Natural killer cell (primary cell): ENCODE data around the gene LMX1B. TPM values are rescaled to one million over a fixed set of nuclear protein-coding genes. Genes with fewer than 3 reads are reported as not detected.

Experiments used
- ATAC-seq, 3 donors: fragments of 150-1000 bp in 2 of 3; fragments of 200-7000 bp in 1 of 3; cut with Tn5 transposase; 1 replicate in 1 of 3; 2 replicates in 2 of 3; pipeline ENCODE4 v1.10.0; 2021; ENCODE audit warnings: mild to moderate bottlenecking in 2 of 3, moderate library complexity in 2 of 3
- DNase-seq, 2 donors: peaks; one replicate each; pipeline versions ENCODE4 v3.0.0 to v3.0.0-alpha.2; 2013 to 2021; ENCODE audit warnings: mixed read lengths in 1 of 2
- H3K27ac ChIP-seq: one replicate; pipeline ENCODE4 v1.5.1; 2013; ENCODE audit warnings: mild to moderate bottlenecking, low read length
- H3K27me3 ChIP-seq: one replicate; pipeline ENCODE4 v1.6.1; 2013; ENCODE audit warnings: low read length; ENCODE audit not compliant: control insufficient read depth, insufficient read depth
- H3K36me3 ChIP-seq: one replicate; pipeline ENCODE4 v1.6.1; 2013; ENCODE audit warnings: low read length; ENCODE audit not compliant: control insufficient read depth, insufficient read depth
- H3K4me1 ChIP-seq: one replicate; pipeline ENCODE4 v1.6.1; 2013; ENCODE audit warnings: low read length; ENCODE audit not compliant: control insufficient read depth, insufficient read depth
- H3K4me3 ChIP-seq: one replicate; pipeline ENCODE4 v1.5.1; 2013; ENCODE audit warnings: low read length
- H3K9me3 ChIP-seq: one replicate; pipeline ENCODE4 v1.6.1; 2013; ENCODE audit warnings: low read length; ENCODE audit not compliant: control insufficient read depth, insufficient read depth
- H3K27ac Mint-ChIP-seq, 2 donors: one replicate each; pipeline ENCODE4 v1.8.0; 2022; ENCODE audit warnings: mild to moderate bottlenecking in 2 of 2, mixed read lengths in 2 of 2, moderate library complexity in 1 of 2
- H3K27me3 Mint-ChIP-seq, 2 donors: one replicate each; pipeline ENCODE4 v1.8.0; 2022; ENCODE audit warnings: low read depth in 2 of 2, mixed read lengths in 2 of 2
- H3K36me3 Mint-ChIP-seq: one replicate; pipeline ENCODE4 v1.8.0; 2022; ENCODE audit warnings: mixed read lengths
- H3K4me1 Mint-ChIP-seq, 2 donors: one replicate each; pipeline ENCODE4 v1.8.0; 2022; ENCODE audit warnings: mixed read lengths in 2 of 2
- H3K4me3 Mint-ChIP-seq: one replicate; pipeline ENCODE4 v1.8.0; 2022; ENCODE audit warnings: mild to moderate bottlenecking, moderate library complexity, mixed read lengths
- H3K9me3 Mint-ChIP-seq, 2 donors: one replicate each; pipeline ENCODE4 v1.8.0; 2022; ENCODE audit warnings: mixed read lengths in 2 of 2
- CTCF ChIP-seq: fragments of 200-600 bp; IDR thresholded peaks from one replicate; pipeline ENCODE4 v1.8.0; 2022; ENCODE audit warnings: antibody characterized with exemption
- WGBS: methylation state at CpG from one replicate; pipeline ENCODE4 v1.1.7; 2013; ENCODE audit warnings: missing lambda C conversion rate; ENCODE audit not compliant: insufficient coverage; 5-methylcytosine and 5-hydroxymethylcytosine counted together
- intact Hi-C: fragments of 100-400 bp; cut with micrococcal nuclease; formaldehyde crosslinking; loops from one replicate; pipeline ENCODE4 v1.14.2; 2022
- total RNA-seq, 4 donors: library from RNA; stranded (reverse); fragments of 120-200 nt in 1 of 4; gene quantifications; one replicate each; pipeline versions ENCODE4 v1.2.3 to v1.2.4, GENCODE V29; 2013 to 2022

LMX1B gene
- total RNA-seq, 3 donors from 2014 or later (not counting 1 experiment from before 2014, with no cell fraction given), result not detected

DNA sequence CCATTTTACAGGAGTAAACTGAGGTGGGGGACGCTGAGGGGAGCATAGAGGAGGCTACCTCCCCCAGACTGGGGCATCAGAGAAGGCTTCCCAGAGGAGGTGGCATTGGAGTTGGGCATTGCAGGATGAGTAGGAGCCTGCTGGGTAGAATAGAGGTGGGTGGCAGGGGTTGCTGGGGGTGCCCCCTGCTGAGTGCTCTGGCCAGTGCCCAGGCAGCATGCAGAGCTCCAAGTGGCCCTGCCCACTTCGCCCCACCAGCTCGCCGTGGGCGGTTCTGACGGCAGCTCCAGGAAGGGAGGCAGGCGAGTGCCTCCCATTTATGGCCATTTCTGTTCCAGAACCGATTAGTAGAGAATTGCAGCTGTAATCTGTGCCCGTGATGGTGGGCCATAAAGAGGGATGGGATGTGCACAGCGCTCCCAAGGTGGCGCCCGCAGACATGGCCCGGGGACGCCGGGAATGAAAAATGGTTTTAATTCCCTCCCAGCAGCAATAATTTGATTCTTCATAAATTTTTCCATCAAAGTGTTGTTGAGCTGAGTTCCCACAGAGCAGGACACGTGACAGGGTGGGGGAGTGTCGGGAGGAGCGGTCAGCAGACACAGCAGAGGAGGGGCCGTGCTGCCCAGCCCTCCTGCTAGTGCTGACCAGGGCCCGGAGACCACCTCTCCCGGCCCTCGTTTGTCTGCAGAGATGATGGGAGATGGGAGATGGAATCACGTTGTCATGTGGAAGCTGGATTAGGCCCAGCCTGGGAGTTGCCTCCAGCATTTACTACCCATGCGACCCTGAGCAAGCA is 75.5 kb downstream of the LMX1B start:
- Mint-ChIP-seq H3K36me3 (no peaks in the 10 kb centered on the region), H3K4me3 (no peak overlapping the region), H3K4me1 (peaks cover 0 to 8% of the 10 kb centered on the region in 2 donors), H3K9me3 (no peaks in the 10 kb centered on the region), H3K27ac (no peak overlapping the region), H3K27me3 (peaks cover 38 to 46% of the 10 kb centered on the region in 2 donors)
- WGBS, result 67% methylated on average over 20 of the region's 24 CpGs
- no peak overlapping the region for H3K4me3 ChIP-seq
- H3K27me3 ChIP-seq, result peaks cover 20% of the 10 kb centered on the region
- H3K4me1 ChIP-seq, result no peaks in the 10 kb centered on the region
- DNase-seq, result no peak
- no peak for ATAC-seq
- H3K27ac ChIP-seq, result no peak overlapping the region
- no peaks in the 10 kb centered on the region for H3K9me3 ChIP-seq
- intact Hi-C loops, result no loop called here
- TF ChIP-seq CTCF, result no peak
- no peaks in the 10 kb centered on the region for H3K36me3 ChIP-seq

DNA sequence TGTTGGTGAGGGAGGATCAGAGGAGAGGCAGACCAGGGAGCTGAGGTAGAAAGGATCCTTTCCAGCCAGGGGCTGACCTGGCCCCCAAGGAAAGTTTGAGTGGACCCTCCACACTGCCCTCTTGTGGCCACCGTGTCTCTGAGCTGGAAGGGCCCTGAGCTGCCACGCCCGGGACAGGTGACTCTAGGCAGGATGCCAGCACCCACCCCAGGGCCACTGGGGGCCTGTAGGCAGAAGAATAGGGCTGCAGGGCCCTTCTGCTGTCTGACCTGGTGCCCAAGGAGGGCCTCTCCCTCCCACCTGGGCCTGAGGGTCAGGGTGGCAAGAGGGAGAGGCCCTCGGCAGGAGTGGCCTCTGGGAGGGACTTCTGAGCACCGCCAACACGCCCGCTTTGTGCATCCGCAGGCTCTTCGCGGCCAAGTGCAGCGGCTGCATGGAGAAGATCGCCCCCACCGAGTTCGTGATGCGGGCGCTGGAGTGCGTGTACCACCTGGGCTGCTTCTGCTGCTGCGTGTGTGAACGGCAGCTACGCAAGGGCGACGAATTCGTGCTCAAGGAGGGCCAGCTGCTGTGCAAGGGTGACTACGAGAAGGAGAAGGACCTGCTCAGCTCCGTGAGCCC is 76.8 kb downstream of the LMX1B start:
- Mint-ChIP-seq H3K36me3 (no peaks in the 10 kb centered on the region), H3K9me3 (no peaks in the 10 kb centered on the region), H3K27ac (no peak overlapping the region), H3K4me3 (no peak overlapping the region), H3K27me3 (peaks cover 25 to 36% of the 10 kb centered on the region in 2 donors), H3K4me1 (peaks cover 0 to 18% of the 10 kb centered on the region in 2 donors)
- TF ChIP-seq CTCF, result peak; percentile 70
- H3K36me3 ChIP-seq, result no peaks in the 10 kb centered on the region
- ATAC-seq (peak; percentile 52 to 83 (median 77)), DNase-seq (peak; percentile 58 to 71)
- WGBS, result 63% methylated on average over 25 of the region's 25 CpGs
- H3K4me1 ChIP-seq, result no peaks in the 10 kb centered on the region
- no peak overlapping the region for H3K27ac ChIP-seq
- H3K4me3 ChIP-seq, result no peak overlapping the region
- intact Hi-C loops, result loop anchor here (1.0 kb wide), 1 partner anchor 79 kb away; no protein-coding TSS in a partner anchor
- no peaks in the 10 kb centered on the region for H3K9me3 ChIP-seq
- peaks cover 11% of the 10 kb centered on the region for H3K27me3 ChIP-seq

DNA sequence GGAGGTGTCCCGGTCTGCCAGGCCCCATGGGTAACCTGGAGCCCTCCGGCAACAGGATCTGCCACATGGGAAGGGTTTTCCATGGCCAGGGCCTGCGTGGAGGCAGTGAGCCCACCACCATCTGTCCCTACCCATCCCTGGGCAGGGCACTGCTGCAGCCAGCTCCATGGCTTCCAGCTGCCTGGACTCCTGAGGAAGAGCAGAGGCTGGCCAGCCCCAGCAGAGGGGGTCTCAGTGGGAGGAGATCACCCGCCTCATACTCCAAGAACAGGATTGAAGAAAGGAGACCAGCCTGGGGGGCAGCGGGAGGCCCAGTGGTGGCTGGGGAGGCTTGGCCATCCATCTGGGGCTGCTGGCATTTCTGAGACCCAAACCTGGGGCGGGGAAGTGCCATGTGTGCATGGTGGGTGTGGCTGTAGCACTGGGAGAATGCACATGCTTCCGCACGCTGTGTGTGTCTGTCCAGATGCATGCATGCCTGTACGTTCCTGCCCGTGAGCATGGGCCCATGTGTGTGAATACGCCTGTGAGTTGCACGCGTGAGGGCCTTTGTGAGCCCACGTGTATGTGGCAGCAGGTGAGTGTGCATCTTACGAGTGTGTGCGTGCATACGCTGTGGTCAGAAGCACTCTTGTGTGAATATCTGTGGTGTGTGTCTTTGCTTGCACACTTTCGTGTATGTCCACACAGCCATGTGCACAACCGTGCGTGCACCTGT is 78.5 kb downstream of the LMX1B start:
- Histone ChIP-seq H3K4me3 (no peak overlapping the region), H3K9me3 (no peaks in the 10 kb centered on the region), H3K27ac (no peak overlapping the region), H3K36me3 (no peaks in the 10 kb centered on the region), H3K4me1 (no peaks in the 10 kb centered on the region), H3K27me3 (peaks cover 9% of the 10 kb centered on the region)
- no peaks in the 10 kb centered on the region for H3K9me3 Mint-ChIP-seq
- H3K36me3 Mint-ChIP-seq, result no peaks in the 10 kb centered on the region
- H3K27ac Mint-ChIP-seq, result no peak overlapping the region
- H3K4me3 Mint-ChIP-seq, result no peak overlapping the region
- intact Hi-C loops, result no loop called here
- DNase-seq, result no peak
- H3K27me3 Mint-ChIP-seq, result peaks cover 13 to 31% of the 10 kb centered on the region in 2 donors
- 94% methylated on average over 20 of the region's 20 CpGs for WGBS
- no peak for TF ChIP-seq CTCF
- peaks cover 0 to 18% of the 10 kb centered on the region in 2 donors for H3K4me1 Mint-ChIP-seq
- no peak for ATAC-seq
